HG03066 (cell line): Measurements from ENCODE around the gene MTM1.

ENCODE experiments used
- ATAC-seq: cut with Tn5 transposase; IDR thresholded peaks from one replicate; pipeline ENCODE4 v1.9.1; 2021; ENCODE audit warnings: low read depth; ENCODE audit not compliant: unreplicated experiment

The MTM1 gene

GRCh38 chrX:150599226-150599625, 30.8 kb downstream of the MTM1 start:
- ATAC-seq = no peak

DNA sequence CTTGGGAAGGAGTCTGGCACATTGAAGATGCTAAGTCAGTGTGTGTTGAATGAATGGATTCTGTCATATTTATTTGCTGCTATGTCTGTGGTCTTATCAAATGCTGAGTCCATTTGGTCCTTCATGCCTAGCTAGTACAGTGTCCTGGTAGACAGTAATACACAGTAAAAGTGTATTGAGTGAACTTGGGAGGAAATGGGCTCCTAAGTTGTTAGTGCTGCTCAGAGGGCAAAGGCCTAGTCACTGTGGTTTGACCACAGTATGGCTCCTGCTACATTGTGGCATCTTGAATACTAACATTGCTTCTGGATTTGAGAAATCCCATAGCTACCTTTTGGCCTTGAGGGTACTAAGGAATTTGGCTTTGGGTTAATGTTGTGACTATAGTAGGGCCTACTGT, 33.9 kb downstream of the MTM1 start:
- no peak for ATAC-seq

- no peak for ATAC-seq
These were observed 34.3 kb downstream of the MTM1 start for GRCh38 chrX:150602743-150603142.

- no peak for ATAC-seq
These were observed 37.2 kb downstream of the MTM1 start for GRCh38 chrX:150605603-150606002.

GRCh38 chrX:150607201-150607600, 38.8 kb downstream of the MTM1 start:
- no peak for ATAC-seq

- no peak for ATAC-seq
These were observed 41.6 kb downstream of the MTM1 start for GRCh38 chrX:150610043-150610442.

DNA sequence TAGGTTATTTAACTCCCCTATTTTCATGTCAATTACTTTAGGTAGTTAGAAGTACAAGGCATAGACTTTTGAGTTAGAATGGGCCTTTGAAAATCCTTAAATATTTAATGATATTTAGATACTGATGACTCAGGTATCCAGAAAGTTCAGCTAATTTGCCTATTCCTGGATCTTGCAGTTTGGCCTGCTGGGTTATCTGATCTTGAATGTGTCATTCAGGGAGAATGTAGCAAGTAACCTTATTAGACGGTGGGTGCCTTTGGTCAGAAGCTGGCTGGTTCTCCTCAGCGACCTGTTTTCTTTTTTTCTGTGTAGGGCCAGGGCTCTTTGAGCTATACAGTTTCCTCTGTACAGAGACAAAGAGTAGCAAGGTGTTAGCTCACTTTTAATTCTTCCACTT, 42.0 kb downstream of the MTM1 start:
- ATAC-seq = no peak

GRCh38 chrX:150615356-150615755, 46.9 kb downstream of the MTM1 start:
- ATAC-seq = no peak

DNA sequence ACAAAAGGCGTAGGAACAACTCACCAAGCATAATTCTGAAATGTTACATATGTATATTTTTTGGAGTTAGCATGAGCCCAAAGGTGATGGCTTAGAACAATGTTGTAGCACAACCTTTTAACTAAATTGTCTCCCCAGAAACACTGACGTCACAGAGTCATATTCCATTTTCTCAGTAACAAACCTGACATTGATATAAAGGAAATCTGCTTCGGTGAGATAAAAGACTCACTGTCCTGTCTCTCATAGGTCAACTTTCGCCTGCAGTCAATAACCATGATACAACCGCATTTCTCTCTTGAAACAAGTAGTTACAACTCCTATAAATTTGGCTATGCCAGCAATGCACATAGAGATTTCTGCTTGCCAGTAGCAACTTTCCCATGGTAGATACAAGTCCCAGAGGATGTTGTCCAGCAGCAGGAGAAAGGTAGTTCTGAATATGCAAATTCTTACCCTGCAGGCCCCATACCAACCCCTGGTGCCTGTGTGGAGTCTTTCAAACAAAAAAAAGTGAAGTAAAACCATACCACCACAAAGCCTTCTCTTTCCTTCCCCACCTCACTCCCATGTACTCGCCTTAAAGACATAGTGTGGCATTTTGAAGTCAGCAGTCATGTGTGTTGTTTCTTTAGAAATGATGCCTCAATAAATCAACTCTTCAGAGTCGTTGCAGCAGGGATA, 47.9 kb downstream of the MTM1 start:
- ATAC-seq = no peak

DNA sequence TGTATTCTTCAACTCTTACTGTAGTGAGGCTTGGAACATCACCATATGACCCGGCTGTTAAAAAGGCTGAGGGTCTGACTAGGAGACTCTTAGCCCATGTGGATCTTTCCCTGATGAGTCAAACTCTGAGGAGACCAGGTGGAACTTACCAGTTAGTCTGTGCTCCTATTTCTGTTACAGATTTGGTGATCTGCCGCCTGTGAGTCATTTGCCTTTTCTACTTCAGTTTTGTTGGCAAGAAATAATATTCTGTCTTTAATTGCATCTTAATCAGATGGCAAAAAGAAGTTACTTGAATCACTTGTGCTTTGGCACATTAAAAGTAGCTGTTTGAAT, 48.4 kb downstream of the MTM1 start:
- ATAC-seq = no peak

- ATAC-seq = no peak
These were observed 53.2 kb downstream of the MTM1 start for GRCh38 chrX:150621652-150622051.

GRCh38 chrX:150623583-150623982, 55.2 kb downstream of the MTM1 start:
- ATAC-seq = no peak

- ATAC-seq = no peak
These were observed 56.7 kb downstream of the MTM1 start for GRCh38 chrX:150625097-150625496.

GRCh38 chrX:150625875-150626274, 57.5 kb downstream of the MTM1 start:
- no peak for ATAC-seq

GRCh38 chrX:150627957-150628356, 59.5 kb downstream of the MTM1 start:
- no peak for ATAC-seq

DNA sequence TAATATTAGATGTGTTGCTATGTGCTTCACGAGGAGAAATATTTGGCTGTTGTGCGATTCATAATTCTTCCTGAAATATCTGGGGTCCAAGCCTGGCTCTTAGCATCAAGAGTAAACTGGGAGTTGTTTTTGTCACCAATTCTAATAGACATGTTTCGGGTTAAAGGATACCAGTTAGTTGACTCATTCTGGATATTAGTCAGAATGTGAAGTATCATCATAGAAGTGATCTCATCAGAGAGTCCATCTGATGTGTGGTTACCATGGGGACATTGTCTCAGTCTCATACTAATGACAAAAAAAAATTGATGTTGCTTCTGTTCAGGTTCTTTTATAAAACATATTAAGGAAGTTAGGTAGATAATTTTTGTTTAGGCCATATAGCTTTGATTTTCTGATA, 67.5 kb downstream of the MTM1 start:
- ATAC-seq = peak; percentile 76

DNA sequence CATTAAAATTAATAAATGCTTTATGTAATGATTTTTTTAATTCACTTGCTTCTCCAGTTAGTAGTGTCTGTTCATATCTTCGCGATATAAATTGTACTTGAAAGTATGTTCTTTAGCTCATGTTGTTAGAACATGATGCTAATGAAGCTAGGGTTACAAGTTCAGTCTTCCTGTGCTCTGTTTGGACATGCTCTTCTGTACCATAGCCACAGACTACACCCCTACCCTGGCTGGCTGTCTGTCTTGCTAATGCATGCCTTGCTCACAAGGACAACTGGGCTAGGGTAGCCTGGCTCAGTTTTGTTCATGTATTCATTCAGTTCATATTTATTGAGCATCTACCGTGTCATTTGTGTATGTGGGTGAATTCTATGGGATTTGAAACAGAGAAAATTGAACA, 74.0 kb downstream of the MTM1 start:
- no peak for ATAC-seq

DNA sequence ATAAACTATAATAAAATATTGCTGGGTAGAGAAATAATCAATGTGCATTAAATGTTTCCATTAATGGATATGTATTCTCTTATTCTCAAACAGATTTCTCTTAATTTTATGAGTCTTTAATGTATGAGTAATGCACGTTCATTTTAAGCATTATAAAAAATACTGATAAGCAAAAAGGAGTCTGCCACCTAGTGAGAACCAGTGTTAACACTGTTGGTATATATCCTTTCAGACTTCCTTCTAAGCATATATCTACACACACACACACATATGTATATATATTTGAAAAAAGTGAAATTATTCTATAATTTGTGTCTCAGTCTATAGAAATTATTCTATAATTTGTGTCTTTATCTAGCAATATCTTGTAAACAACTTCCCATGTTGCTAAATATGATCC, 74.8 kb downstream of the MTM1 start:
- no peak for ATAC-seq

DNA sequence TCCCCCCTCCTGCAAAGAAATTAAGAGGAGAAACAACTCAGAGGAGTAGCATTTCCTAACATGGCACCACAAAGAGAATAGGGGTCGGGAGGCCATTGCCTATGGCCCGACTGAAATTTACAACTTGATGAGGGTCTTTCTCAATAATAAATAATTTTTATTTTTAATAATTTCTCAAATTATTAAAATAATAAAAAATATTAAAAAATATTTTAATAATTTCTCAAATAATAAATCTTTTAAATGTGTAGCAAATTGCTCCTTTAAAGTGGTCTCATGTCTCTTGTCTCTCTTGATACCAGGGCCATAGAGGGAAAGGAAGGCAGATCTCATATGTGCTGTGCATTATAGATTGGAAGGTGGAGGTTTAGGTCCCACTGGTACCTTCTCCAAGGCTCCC, 75.5 kb downstream of the MTM1 start:
- no peak for ATAC-seq

DNA sequence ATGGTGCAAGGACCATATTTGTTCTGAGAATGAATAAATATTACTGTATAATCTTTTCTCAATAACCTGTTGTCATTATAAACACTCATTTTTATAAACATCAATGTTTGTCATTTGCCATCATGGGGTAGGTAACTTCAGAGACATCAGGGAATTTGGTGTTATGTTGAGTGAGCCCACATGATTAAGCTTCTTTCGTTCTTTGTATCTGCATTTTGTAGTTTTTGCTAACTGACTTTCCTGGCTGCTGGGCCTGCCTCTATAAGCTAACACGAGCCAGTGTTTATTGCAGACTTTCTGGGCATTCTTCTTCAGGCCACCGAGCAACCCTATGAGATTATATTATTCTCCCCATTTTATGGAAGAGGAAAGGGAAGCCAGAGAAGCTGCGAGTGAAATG, 76.0 kb downstream of the MTM1 start:
- no peak for ATAC-seq

GRCh38 chrX:150647331-150647730, 78.9 kb downstream of the MTM1 start:
- ATAC-seq = no peak

- no peak for ATAC-seq
These were observed 80.0 kb downstream of the MTM1 start for GRCh38 chrX:150648296-150648940.
